HUDEP-2 (cell line): Measurements from ENCODE around the gene LCORL.

Source experiments
- DNase-seq, 76 experiments: peaks; one replicate each; lab custom pipeline; 2025; ENCODE audit not compliant: unreplicated experiment in 76 of 76; lab: John Stamatoyannopoulos, UW

Gene LCORL

GRCh38 chr4:17939054-17939453, 82.5 kb downstream of the LCORL start:
- peak in 14 of 76 experiments; percentile 3 to 27 (median 10) for DNase-seq

GRCh38 chr4:17934286-17934685, 87.3 kb downstream of the LCORL start:
- no peak for DNase-seq

- no peak for DNase-seq
These were observed 88.4 kb downstream of the LCORL start for GRCh38 chr4:17933126-17933525.

- DNase-seq = no peak
These were observed 89.5 kb downstream of the LCORL start for GRCh38 chr4:17932041-17932440.

- DNase-seq = no peak
These were observed 91.3 kb downstream of the LCORL start for GRCh38 chr4:17930256-17930655.

GRCh38 chr4:17924189-17924588, 97.4 kb downstream of the LCORL start:
- DNase-seq = no peak

GRCh38 chr4:17921451-17921850, 100.1 kb downstream of the LCORL start:
- DNase-seq = no peak

- DNase-seq = no peak
These were observed 100.9 kb downstream of the LCORL start for GRCh38 chr4:17920681-17921080.

- no peak for DNase-seq
These were observed 106.1 kb downstream of the LCORL start for GRCh38 chr4:17915439-17915838.

GRCh38 chr4:17912011-17912410, 109.5 kb downstream of the LCORL start:
- no peak for DNase-seq

GRCh38 chr4:17911608-17912007, 109.9 kb downstream of the LCORL start:
- no peak for DNase-seq

- no peak for DNase-seq
These were observed 123.0 kb downstream of the LCORL start for GRCh38 chr4:17898553-17899055.

- no peak for DNase-seq
These were observed 126.1 kb downstream of the LCORL start for GRCh38 chr4:17895481-17895880.

- DNase-seq = no peak
These were observed 127.1 kb downstream of the LCORL start for GRCh38 chr4:17894421-17894820.

GRCh38 chr4:17889692-17890091, 131.9 kb downstream of the LCORL start:
- no peak for DNase-seq

GRCh38 chr4:17884511-17884910, 137.0 kb downstream of the LCORL start:
- DNase-seq = no peak

- DNase-seq = no peak
These were observed 137.5 kb downstream of the LCORL start for GRCh38 chr4:17884063-17884462.

GRCh38 chr4:17877661-17878060, 143.9 kb downstream of the LCORL start:
- no peak for DNase-seq

- DNase-seq = no peak
These were observed 144.6 kb downstream of the LCORL start for GRCh38 chr4:17876943-17877342.

GRCh38 chr4:17875402-17876070, 146.0 kb downstream of the LCORL start:
- no peak for DNase-seq

- no peak for DNase-seq
These were observed 152.2 kb downstream of the LCORL start for GRCh38 chr4:17869327-17869726.

GRCh38 chr4:17867276-17867675, 154.3 kb downstream of the LCORL start:
- DNase-seq = no peak

GRCh38 chr4:17866810-17867209, 154.7 kb downstream of the LCORL start:
- no peak for DNase-seq
